ENCODE results near the gene CHCT1. TPM values are rescaled to one million over a fixed set of nuclear protein-coding genes. Genes with fewer than 3 reads are reported as not detected.

The CHCT1 gene
- total RNA-seq, 1 donor from 2014 or later, result not detected

DNA sequence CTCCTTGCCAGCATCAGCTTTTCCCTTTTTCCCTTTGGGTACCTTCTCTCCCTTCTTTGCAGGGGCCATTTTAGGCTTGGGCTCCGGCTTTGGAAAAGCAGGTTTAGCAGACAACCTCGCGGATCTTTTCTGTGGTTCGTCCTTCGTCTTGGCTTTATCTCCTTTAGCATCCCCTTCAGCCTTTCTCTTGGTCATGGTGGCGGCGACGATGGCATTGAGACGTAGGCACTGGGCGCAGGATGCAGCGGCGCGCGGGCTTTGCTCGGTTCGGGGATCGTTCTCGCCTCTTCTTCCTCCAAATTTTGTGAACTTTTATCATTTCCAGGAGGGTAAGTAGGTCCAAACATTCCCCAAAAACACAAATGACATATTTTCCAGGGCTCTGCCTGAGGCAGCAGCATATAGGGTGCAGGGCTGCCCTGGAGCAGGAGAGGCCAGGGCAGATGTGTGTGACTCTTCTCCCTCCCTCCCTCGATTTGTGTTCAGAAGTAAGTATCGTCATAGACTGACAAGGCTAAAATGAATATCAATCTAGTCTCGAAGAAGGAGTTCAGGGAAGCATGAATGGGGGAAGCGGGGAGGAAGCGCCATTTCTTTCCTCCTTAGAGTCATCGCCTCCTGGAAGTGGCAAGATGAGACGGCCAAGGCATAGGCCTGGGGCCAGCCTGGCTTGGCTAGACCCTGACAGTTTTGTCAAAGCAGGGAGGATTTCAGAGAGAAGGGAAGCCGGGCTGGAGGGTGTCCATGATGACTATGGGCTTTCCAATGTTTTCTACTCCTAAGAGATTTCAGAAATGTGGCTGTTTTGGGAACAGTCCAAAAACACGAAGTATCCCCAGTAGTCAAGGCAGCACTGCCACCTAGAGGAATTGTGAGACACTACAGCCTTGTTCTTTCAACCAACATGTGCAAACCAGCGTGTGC is 13.2 kb downstream of the CHCT1 start:
- TF ChIP-seq, protein P1, sequence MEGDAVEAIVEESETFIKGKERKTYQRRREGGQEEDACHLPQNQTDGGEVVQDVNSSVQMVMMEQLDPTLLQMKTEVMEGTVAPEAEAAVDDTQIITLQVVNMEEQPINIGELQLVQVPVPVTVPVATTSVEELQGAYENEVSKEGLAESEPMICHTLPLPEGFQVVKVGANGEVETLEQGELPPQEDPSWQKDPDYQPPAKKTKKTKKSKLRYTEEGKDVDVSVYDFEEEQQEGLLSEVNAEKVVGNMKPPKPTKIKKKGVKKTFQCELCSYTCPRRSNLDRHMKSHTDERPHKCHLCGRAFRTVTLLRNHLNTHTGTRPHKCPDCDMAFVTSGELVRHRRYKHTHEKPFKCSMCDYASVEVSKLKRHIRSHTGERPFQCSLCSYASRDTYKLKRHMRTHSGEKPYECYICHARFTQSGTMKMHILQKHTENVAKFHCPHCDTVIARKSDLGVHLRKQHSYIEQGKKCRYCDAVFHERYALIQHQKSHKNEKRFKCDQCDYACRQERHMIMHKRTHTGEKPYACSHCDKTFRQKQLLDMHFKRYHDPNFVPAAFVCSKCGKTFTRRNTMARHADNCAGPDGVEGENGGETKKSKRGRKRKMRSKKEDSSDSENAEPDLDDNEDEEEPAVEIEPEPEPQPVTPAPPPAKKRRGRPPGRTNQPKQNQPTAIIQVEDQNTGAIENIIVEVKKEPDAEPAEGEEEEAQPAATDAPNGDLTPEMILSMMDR (IDR thresholded peaks at IDR 0.05), result peak; percentile 91
- no peaks in the 10 kb centered on the region for H3K36me3 ChIP-seq
- H3K4me1 ChIP-seq, result no peaks in the 10 kb centered on the region
- peak; percentile 96 for ATAC-seq
- no peaks in the 10 kb centered on the region for H3K27me3 ChIP-seq
- intact Hi-C loops (cut with DNase I), result no loop called here
- DNase-seq, result no peak
- H3K4me3 ChIP-seq, result no peak overlapping the region
- no peak overlapping the region for H3K27ac ChIP-seq
- no peaks in the 10 kb centered on the region for H3K9me3 ChIP-seq

DNA sequence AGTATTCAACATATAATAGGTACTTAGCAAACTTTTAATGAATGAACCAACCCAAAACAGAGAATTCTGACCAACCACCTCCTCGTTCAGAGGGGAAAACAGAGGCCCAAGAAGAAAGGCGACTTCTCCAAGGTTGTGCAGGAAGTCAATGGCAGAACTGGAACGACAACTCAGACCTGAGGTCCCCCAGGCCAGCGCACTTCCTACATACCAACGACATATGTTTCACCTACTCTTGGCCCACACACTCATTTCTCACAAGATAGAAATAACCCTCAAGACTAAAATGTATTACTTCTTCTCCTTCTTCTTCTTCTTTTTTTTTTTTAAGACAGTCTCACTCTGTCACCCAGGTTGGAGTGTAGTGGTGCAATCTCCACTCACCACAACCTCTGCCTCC is 14.4 kb downstream of the CHCT1 start:
- TF ChIP-seq, protein P1 (IDR thresholded peaks at IDR 0.05), result no peak
- no peaks in the 10 kb centered on the region for H3K27me3 ChIP-seq
- DNase-seq, result no peak
- no peaks in the 10 kb centered on the region for H3K9me3 ChIP-seq
- no peak for ATAC-seq
- intact Hi-C loops (cut with DNase I), result no loop called here
- H3K36me3 ChIP-seq, result no peaks in the 10 kb centered on the region
- no peak overlapping the region for H3K4me3 ChIP-seq
- H3K4me1 ChIP-seq, result no peaks in the 10 kb centered on the region
- H3K27ac ChIP-seq, result no peak overlapping the region

DNA sequence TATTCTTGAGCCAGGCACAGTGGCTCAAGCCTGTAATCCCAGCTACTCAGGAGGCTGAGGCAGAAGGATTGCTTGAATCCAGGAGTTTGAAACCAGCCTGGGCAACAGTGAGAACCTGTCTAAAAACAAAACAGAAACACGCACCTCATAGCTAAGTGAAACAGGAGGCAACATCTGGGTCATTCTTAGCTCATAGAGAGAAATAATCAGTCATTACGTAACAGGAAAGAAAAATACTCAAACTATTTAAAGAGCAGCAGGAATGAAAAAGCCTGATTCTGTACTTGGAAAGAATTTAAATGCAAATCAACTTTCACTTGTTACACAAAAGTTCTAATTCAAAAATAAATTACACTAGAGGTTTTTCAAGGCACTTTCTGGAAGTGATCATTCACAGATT is 17.2 kb downstream of the CHCT1 start:
- Histone ChIP-seq H3K4me3 (no peak overlapping the region), H3K27me3 (no peaks in the 10 kb centered on the region), H3K27ac (no peak overlapping the region), H3K4me1 (no peaks in the 10 kb centered on the region), H3K9me3 (no peaks in the 10 kb centered on the region), H3K36me3 (peaks cover 5% of the 10 kb centered on the region)
- DNase-seq (no peak), ATAC-seq (no peak)
- intact Hi-C loops (cut with DNase I), result no loop called here
- TF ChIP-seq, protein P1 (IDR thresholded peaks at IDR 0.05), result no peak

DNA sequence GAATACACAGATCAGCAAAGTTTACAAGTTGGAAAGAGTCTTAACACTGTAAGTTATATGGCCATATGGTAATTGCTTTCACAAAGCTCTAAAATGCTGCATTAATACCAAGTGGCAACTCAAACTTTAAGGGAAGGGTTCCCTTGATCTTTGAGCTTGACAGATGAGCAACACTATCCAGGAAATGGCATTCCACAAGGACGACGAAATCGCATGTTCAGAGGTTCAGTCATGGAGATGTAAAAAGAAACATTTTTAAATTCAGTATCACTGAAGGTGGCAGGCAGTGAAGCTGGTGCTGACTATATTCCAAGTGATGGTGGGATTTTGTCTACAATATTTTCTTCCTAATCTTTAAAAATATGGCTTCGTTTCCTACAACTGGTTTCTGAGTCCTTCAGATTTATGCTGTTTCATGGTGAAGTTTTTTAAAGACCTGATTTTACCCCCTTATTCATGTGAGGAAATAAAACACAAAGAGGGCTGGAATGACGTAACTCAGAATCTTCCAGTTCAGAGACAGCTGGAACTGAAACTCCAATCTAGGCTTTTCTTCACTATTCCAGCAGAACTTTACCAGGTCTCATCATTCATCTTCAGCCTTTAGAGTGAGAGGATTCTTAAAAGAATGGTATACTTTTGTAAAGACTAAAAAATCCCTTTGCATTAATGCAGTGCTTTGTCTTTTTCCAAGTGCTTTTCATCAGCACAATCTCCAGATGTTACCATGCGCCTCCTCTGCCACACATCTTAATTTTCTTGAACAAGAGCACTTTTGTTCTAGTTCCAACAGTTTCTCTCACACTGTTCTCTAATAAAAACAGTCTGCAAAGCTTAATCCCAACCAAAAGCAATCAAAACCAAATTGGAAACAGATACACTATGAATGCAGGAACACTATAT is 20.2 kb downstream of the CHCT1 start:
- H3K36me3 ChIP-seq, result peaks cover 33% of the 10 kb centered on the region
- intact Hi-C loops (cut with DNase I), result no loop called here
- no peak for DNase-seq
- no peak overlapping the region for H3K27ac ChIP-seq
- H3K4me3 ChIP-seq, result no peak overlapping the region
- no peaks in the 10 kb centered on the region for H3K27me3 ChIP-seq
- H3K4me1 ChIP-seq, result no peaks in the 10 kb centered on the region
- TF ChIP-seq, protein P1 (IDR thresholded peaks at IDR 0.05), result no peak
- no peaks in the 10 kb centered on the region for H3K9me3 ChIP-seq
- no peak for ATAC-seq

DNA sequence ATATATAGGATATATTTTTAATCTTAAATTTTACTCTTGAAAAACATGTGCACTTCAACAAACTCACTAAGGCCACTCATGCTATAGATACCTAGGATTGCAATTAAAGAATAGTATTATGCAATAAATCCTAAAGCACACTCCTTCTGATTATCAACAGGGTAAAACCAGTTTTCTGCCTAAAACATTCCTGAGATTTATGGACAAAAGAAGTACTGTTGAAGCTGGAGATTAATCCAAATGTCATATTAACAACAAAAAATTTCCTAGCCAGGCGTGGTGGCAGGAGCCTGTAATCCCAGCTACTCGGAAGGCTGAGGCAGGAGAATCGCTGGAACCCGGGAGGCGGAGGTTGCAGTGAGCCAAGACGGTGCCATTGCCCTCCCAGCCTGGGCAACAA is 21.4 kb downstream of the CHCT1 start:
- ATAC-seq (no peak), DNase-seq (no peak)
- no peaks in the 10 kb centered on the region for H3K9me3 ChIP-seq
- TF ChIP-seq, protein P1 (IDR thresholded peaks at IDR 0.05), result no peak
- H3K4me1 ChIP-seq, result no peaks in the 10 kb centered on the region
- intact Hi-C loops (cut with DNase I), result no loop called here
- no peak overlapping the region for H3K27ac ChIP-seq
- H3K27me3 ChIP-seq, result no peaks in the 10 kb centered on the region
- peaks cover 35% of the 10 kb centered on the region for H3K36me3 ChIP-seq
- H3K4me3 ChIP-seq, result no peak overlapping the region
